Measurements from ENCODE around the gene SERF1B.
"Not testable (repeated sequence)": the region's sequence is repeated elsewhere in the genome, so short reads cannot be mapped to it uniquely, and the experiment has no call there.

Gene SERF1B

DNA sequence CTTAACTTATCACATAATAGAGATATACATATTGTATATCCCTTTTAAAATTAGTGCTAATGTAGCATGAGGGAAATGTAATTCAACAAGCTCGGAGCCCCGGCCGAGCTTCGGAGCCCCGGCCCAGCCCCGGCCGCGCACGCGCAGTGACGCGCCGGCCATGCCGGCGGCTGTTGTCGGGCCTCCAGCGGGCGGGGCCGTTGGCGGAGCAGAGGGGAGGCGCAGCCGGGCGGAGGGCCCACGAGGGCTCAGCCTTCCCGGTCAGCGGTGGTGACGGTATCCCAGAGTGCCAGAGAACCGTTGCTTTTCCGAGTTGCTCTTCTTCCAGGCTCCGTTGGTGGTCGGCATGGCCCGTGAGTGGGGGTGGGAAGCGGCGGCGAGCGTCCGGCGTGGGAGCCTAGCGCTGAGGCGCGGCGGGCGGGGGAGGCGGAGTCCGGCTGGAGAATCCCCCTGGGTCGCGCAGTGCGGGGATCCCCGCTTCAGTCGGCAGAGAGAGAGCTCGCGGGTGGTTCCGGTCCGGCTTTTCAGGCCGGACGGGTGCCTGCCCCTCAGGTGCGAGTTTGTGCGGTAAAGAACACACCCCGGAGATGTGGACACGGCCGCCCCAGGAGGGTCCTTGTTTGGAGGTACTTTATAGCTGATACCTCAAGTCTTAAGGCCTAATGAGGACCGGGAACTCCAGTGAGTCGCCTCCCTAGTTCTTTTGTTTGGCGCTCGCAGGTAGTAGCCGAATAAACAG is at the start of gene SERF1B:
TSS of gene SERF1B (plus strand) at position 146 of the 739 bp plus-strand sequence. CDS start at position 347, 201 bp downstream.
- H3K27ac ChIP-seq (ENCODE audit: extremely low read depth, low read depth, low read length); CTCF ChIA-PET; POLR2A ChIA-PET; H3K4me3 ChIP-seq (ENCODE audit: low read depth, low read length); H3K9me3 ChIP-seq (ENCODE audit: control insufficient read depth, insufficient read depth, low read depth, low read length); H3K36me3 ChIP-seq (ENCODE audit: control insufficient read depth in 2 of 2, insufficient read depth in 1 of 2, low read length in 2 of 2); H3K4me1 ChIP-seq (ENCODE audit: control insufficient read depth, insufficient read depth, low read length): not testable (repeated sequence)

DNA sequence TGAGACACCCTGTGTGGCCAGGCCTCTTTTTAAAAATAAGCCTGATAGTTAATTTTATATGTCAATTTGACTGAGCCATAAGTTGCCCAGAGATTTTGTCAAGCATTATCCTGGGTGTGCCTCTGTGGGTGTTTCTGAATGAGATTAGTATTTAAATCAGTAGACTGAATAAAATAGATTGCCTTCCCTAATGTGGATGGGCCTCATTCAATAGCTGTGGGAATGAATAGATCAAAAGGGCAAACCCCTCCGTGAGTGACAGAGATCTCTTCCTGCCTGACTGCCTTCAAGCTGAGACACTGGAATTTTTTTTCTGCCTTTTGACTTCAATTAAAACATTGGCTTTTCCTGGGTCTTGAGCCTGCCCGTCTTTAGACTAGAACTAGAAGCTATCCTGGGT is 33.3 kb upstream of the SERF1B start:
- CTCF ChIA-PET; H3K4me3 ChIP-seq (ENCODE audit: low read depth, low read length): not testable (repeated sequence)

DNA sequence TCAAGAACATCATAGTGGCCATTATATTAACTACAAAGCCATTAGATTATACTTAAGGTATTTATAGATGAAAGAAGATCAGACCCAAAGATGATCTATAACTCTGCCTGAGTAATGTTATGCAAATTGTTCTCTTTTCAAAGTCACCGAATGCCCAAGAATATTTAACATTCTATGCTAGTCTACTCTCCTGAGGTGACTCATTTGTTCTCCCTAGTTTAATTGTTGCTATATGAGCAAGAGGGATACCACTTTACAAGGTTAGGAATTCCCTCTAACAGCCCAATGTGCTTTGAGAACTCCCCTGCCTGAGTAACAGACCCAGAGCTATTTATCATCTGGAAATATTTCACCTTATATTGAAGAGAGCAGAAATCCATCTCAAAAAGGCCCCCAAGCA is 29.5 kb upstream of the SERF1B start:
- H3K27ac ChIP-seq (ENCODE audit: extremely low read depth, low read depth, low read length); H3K4me1 ChIP-seq (ENCODE audit: control insufficient read depth, insufficient read depth, low read length); H3K4me3 ChIP-seq (ENCODE audit: low read depth, low read length); CTCF ChIA-PET; POLR2A ChIA-PET; H3K36me3 ChIP-seq (ENCODE audit: control insufficient read depth in 2 of 2, insufficient read depth in 1 of 2, low read length in 2 of 2); H3K9me3 ChIP-seq (ENCODE audit: control insufficient read depth, insufficient read depth, low read depth, low read length): not testable (repeated sequence)

More for the DNA sequence above, 33.3 kb upstream of the SERF1B start:
- H3K4me1 ChIP-seq (ENCODE audit: control insufficient read depth, insufficient read depth, low read length); H3K9me3 ChIP-seq (ENCODE audit: control insufficient read depth, insufficient read depth, low read depth, low read length); H3K36me3 ChIP-seq (ENCODE audit: control insufficient read depth in 2 of 2, insufficient read depth in 1 of 2, low read length in 2 of 2); H3K27ac ChIP-seq (ENCODE audit: extremely low read depth, low read depth, low read length); POLR2A ChIA-PET: not testable (repeated sequence)

DNA sequence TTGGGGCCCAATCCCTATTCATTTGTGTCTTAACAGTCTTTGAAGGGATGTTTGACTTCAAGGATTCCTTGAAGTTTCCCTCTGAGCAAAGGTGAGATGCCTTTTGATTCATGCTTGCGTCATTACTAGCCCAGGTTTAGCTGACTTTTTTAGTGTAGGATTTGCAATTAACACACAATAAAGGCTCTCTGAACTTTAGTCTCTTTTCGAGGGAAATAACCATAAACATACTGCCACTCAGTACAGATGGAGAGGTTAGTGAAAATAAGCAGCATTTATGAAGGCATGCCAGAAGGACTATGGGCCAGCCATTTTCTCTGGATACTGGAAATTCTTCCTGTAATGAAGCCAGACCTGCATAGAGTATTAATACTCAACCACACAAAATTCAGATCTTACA is 4.4 kb upstream of the SERF1B start:
- POLR2A ChIA-PET; H3K4me3 ChIP-seq (ENCODE audit: low read depth, low read length); CTCF ChIA-PET; H3K9me3 ChIP-seq (ENCODE audit: control insufficient read depth, insufficient read depth, low read depth, low read length); H3K36me3 ChIP-seq (ENCODE audit: control insufficient read depth in 2 of 2, insufficient read depth in 1 of 2, low read length in 2 of 2); H3K27ac ChIP-seq (ENCODE audit: extremely low read depth, low read depth, low read length); H3K4me1 ChIP-seq (ENCODE audit: control insufficient read depth, insufficient read depth, low read length): not testable (repeated sequence)

DNA sequence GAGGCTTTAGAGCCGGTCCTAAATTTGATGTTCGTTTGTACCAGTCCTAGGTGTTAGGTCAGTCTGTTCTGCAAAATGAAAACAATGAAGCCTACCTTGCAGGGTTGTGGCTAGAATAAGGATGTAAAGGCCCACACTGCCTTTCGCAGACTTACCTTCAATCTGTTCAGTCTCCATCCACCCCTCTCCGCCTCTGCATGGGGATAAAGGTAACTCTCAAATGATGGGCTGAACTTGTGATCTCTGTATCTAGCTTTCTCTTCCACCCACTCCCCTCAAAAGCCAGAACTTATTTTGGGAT is 744 bp downstream of the SERF1B start:
- POLR2A ChIA-PET; H3K36me3 ChIP-seq (ENCODE audit: control insufficient read depth in 2 of 2, insufficient read depth in 1 of 2, low read length in 2 of 2); H3K27ac ChIP-seq (ENCODE audit: extremely low read depth, low read depth, low read length); CTCF ChIA-PET; H3K4me1 ChIP-seq (ENCODE audit: control insufficient read depth, insufficient read depth, low read length); H3K4me3 ChIP-seq (ENCODE audit: low read depth, low read length); H3K9me3 ChIP-seq (ENCODE audit: control insufficient read depth, insufficient read depth, low read depth, low read length): not testable (repeated sequence)

DNA sequence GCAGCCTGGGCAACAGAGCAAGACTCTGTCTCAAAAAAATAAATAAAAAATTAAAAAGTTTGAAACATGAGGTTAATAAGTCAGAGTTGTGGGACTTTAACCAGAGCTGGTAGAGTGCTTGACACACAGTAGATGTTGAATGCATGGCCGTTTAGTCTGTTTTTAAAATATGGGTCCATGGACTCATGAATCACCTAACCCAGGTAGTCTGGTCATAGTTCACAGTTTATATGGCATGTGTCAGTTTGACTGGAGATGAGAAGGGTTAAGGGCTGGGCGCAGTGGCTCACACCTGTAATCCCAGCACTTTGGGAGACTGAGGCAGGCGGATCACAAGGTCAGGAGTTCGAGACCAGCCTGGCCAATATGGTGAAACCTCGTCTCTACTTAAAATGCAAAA is 6.2 kb downstream of the SERF1B start:
- H3K36me3 ChIP-seq (ENCODE audit: control insufficient read depth in 2 of 2, insufficient read depth in 1 of 2, low read length in 2 of 2); H3K4me3 ChIP-seq (ENCODE audit: low read depth, low read length); H3K4me1 ChIP-seq (ENCODE audit: control insufficient read depth, insufficient read depth, low read length); H3K9me3 ChIP-seq (ENCODE audit: control insufficient read depth, insufficient read depth, low read depth, low read length); H3K27ac ChIP-seq (ENCODE audit: extremely low read depth, low read depth, low read length); POLR2A ChIA-PET; CTCF ChIA-PET: not testable (repeated sequence)

DNA sequence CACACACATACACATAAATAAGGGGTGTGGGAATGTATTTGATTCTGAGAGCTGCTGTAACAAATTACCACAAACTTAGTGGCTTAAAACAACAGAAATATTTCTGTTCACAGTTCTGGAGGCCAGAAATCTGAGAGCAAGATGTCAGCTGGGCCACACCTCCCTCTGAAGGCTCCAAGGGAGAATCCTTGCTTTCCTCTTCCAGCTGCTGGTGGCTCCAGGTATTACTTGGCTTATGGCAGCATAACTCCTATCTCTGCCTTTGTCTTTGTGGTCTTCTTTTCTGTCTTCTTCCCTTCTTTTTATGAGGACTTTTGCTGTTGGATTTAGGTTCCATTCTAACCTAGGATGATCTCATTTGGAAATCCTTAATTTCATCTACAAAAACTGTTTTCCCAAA is 16.4 kb downstream of the SERF1B start:
- CTCF ChIA-PET; H3K27ac ChIP-seq (ENCODE audit: extremely low read depth, low read depth, low read length); H3K4me3 ChIP-seq (ENCODE audit: low read depth, low read length); H3K9me3 ChIP-seq (ENCODE audit: control insufficient read depth, insufficient read depth, low read depth, low read length); H3K36me3 ChIP-seq (ENCODE audit: control insufficient read depth in 2 of 2, insufficient read depth in 1 of 2, low read length in 2 of 2); H3K4me1 ChIP-seq (ENCODE audit: control insufficient read depth, insufficient read depth, low read length); POLR2A ChIA-PET: not testable (repeated sequence)

DNA sequence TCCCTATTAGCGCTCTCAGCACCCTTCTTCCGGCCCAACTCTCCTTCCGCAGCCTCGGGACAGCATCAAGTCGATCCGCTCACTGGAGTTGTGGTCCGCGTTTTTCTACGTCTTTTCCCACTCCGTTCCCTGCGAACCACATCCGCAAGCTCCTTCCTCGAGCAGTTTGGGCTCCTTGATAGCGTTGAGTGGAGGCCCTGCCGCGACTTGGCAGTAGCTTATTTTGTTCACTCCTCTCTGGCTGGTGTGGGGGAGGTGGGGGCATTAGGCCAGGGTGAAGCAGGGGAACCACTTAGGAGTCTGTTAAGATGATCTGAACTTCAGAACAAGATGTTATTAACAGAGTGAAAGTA is 24.7 kb downstream of the SERF1B start:
- H3K27ac ChIP-seq (ENCODE audit: extremely low read depth, low read depth, low read length); H3K4me1 ChIP-seq (ENCODE audit: control insufficient read depth, insufficient read depth, low read length); H3K36me3 ChIP-seq (ENCODE audit: control insufficient read depth in 2 of 2, insufficient read depth in 1 of 2, low read length in 2 of 2); POLR2A ChIA-PET; H3K9me3 ChIP-seq (ENCODE audit: control insufficient read depth, insufficient read depth, low read depth, low read length); CTCF ChIA-PET; H3K4me3 ChIP-seq (ENCODE audit: low read depth, low read length): not testable (repeated sequence)

DNA sequence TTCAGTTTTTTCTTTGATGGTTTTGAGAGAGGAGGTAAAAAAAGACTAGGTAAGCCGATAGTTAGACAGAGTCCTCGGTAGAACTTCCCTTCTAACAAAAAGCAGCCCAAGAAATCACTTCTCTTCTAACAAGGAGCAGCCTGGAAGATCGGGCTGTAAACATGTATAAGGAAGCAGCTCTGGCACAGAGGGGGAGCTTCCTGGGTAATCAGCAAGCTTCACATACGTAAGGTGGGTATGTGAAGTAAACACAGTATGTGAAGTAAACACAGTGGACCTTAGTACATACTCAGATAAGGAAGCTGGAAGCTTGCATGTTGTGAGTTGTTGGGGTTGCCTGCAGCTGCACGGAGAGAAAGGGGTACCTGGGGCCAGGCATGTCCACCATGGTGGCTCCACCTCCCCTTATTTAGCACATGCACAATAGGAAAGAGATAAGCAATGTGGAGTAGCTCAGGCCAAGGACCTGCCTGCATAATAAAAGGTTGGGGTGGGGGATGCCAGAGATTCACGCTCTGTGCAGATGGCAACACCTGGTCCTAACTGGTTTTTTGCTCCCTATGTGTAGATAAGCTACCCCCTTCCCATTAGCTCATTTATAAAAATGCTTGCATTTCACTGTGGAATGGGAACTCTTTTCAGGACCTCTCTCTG is 31.4 kb downstream of the SERF1B start:
- H3K27ac ChIP-seq (ENCODE audit: extremely low read depth, low read depth, low read length); POLR2A ChIA-PET; CTCF ChIA-PET: not testable (repeated sequence)

DNA sequence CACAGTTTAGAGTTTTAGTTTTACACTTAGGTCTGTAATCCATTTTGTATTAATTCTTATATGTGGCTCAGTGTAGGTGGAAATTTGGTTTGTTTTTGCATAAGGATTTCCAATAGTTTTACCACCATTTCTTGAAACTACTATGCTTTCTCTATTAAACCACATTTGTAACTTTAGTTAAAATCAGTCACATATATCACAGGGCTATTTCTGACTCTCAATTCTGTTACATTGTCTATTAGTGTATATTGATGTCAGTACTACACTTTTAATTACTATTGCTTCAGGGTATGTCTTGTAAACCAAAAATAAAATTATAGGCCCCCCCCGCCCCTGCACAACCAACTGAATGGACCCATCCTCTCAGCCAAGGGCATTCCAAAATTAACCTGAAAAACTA is 32.1 kb downstream of the SERF1B start:
- POLR2A ChIA-PET; H3K27ac ChIP-seq (ENCODE audit: extremely low read depth, low read depth, low read length); H3K4me3 ChIP-seq (ENCODE audit: low read depth, low read length); H3K9me3 ChIP-seq (ENCODE audit: control insufficient read depth, insufficient read depth, low read depth, low read length); H3K36me3 ChIP-seq (ENCODE audit: control insufficient read depth in 2 of 2, insufficient read depth in 1 of 2, low read length in 2 of 2); CTCF ChIA-PET; H3K4me1 ChIP-seq (ENCODE audit: control insufficient read depth, insufficient read depth, low read length): not testable (repeated sequence)

More for the DNA sequence above, 31.4 kb downstream of the SERF1B start:
- H3K4me3 ChIP-seq (ENCODE audit: low read depth, low read length); H3K36me3 ChIP-seq (ENCODE audit: control insufficient read depth in 2 of 2, insufficient read depth in 1 of 2, low read length in 2 of 2); H3K4me1 ChIP-seq (ENCODE audit: control insufficient read depth, insufficient read depth, low read length); H3K9me3 ChIP-seq (ENCODE audit: control insufficient read depth, insufficient read depth, low read depth, low read length): not testable (repeated sequence)

DNA sequence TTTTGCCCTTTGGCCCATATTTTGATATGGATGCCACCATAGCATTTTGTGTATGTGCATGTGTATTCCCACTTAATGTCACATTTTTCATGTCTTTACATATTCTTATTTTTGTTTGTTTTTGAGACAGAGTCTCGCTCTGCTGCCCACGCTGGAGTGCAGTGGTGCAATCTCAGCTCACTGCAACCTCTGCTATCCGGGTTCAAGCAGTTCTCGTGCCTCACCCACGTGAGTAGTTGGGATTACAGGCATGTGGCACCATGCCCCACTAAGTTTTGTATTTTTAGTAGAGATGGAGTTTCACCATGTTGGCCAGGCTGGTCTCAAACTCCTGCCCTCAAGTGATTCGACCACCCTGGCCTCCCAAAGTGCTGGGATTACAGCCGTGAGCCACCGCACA is 52.6 kb downstream of the SERF1B start:
- H3K4me1 ChIP-seq (ENCODE audit: control insufficient read depth, insufficient read depth, low read length); H3K36me3 ChIP-seq (ENCODE audit: control insufficient read depth in 2 of 2, insufficient read depth in 1 of 2, low read length in 2 of 2); CTCF ChIA-PET; H3K27ac ChIP-seq (ENCODE audit: extremely low read depth, low read depth, low read length); H3K9me3 ChIP-seq (ENCODE audit: control insufficient read depth, insufficient read depth, low read depth, low read length); H3K4me3 ChIP-seq (ENCODE audit: low read depth, low read length); POLR2A ChIA-PET: not testable (repeated sequence)

Measured in HEK293 (cell line).